Lower leg skin (tissue), 3 donors: ENCODE data around the gene FGF23.

Experiments
- POLR2A ChIP-seq, 2 donors: fragments of 450-650 bp; IDR thresholded peaks; one replicate each; pipeline ENCODE4 v1.6.1; 2016 to 2017; ENCODE audit warnings: antibody characterized with exemption in 2 of 2, mild to moderate bottlenecking in 1 of 2, moderate library complexity in 1 of 2
- TF ChIP-seq, protein P1 (sequence below), 3 donors: fragments of 450-650 bp; IDR thresholded peaks; one replicate each; pipeline ENCODE4 v1.5.1; 2016; ENCODE audit warnings: antibody characterized with exemption in 3 of 3, mild to moderate bottlenecking in 3 of 3, moderate library complexity in 2 of 3

DNA sequence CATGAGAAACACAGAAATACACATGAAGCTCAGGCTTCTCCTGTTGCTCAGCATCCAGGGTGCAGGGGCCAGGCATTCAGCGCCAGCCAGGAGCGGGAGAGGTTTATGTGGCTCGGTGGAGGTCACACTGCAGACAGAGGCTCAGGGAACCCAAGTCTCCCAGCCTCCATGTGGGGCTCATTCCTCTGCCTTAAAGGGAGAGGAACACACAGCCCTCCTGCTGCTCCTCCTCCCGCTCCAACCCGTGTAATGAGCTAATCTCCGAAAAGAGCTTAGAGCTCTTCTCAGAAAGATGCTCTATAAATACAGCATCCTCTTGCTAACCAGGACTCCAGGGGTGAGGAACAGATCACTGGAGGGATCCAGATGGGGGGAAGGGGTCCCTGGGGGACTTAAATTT, 37.9 kb upstream of the FGF23 start:
- TF ChIP-seq, protein P1, sequence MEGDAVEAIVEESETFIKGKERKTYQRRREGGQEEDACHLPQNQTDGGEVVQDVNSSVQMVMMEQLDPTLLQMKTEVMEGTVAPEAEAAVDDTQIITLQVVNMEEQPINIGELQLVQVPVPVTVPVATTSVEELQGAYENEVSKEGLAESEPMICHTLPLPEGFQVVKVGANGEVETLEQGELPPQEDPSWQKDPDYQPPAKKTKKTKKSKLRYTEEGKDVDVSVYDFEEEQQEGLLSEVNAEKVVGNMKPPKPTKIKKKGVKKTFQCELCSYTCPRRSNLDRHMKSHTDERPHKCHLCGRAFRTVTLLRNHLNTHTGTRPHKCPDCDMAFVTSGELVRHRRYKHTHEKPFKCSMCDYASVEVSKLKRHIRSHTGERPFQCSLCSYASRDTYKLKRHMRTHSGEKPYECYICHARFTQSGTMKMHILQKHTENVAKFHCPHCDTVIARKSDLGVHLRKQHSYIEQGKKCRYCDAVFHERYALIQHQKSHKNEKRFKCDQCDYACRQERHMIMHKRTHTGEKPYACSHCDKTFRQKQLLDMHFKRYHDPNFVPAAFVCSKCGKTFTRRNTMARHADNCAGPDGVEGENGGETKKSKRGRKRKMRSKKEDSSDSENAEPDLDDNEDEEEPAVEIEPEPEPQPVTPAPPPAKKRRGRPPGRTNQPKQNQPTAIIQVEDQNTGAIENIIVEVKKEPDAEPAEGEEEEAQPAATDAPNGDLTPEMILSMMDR (IDR thresholded peaks at IDR 0.05) = no peak
- TF ChIP-seq POLR2A (IDR thresholded peaks at IDR 0.05) = no peak
